Epithelial cell of esophagus (primary cell): ENCODE measurements around the gene IL4R.

Experiments
- DNase-seq: peaks from one replicate; pipeline ENCODE4 v3.0.0; 2010; ENCODE audit warnings: low read depth
- H3K4me3 ChIP-seq: 2 replicates; pipeline ENCODE4 v1.5.1; 2011; ENCODE audit warnings: mild to moderate bottlenecking, low read length, control low read depth
- CTCF ChIP-seq: IDR thresholded peaks from 2 replicates; pipeline ENCODE4 v1.5.1; 2011; ENCODE audit warnings: low read depth, mild to moderate bottlenecking, low read length, control low read depth, inconsistent platforms; ENCODE audit not compliant: insufficient read depth; ENCODE audit errors: missing control alignments

IL4R gene

GRCh38 chr16:27350006-27350405, 36.2 kb downstream of the IL4R start:
- no peak for TF ChIP-seq CTCF
- no peak overlapping the region for H3K4me3 ChIP-seq
- DNase-seq = no peak

DNA sequence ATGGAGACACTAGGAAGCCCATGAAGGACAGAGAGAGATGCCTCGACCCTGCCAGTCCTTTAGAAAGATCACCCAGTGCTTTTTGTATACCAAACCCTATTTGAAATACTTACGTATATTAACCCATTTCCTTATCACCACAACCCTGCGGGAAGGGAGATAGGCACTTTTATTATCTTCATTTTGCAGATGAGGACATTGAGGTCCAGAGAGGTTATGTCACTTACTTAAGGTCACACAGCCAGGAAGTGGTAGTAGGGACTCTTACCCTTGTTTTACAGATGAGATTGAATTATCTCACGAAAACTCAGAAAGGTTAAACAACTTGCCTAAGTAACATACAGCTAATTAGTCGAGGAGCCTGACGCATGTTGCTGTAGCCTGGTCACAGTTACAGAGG, 38.2 kb downstream of the IL4R start:
- no peak overlapping the region for H3K4me3 ChIP-seq
- no peak for TF ChIP-seq CTCF
- DNase-seq = no peak

DNA sequence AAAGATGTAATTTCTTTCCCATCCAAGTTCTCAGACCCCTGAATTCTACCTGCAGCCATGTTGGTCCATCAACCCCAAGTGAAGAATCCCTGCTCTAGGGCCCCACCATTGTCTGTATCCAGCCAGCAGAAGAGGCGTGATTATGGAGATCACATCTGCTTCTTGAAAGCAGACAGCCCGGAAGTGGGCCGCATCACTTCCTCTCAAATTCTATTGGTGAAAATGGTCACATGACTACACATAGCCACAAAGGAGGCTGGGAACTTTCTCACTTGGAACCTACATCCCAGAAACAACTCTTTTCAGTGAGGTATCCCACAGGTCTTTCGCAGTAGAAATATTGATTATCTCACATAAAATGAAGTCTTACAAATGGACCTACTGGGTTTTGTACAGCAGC, 40.1 kb downstream of the IL4R start:
- DNase-seq = no peak
- no peak for TF ChIP-seq CTCF
- no peak overlapping the region for H3K4me3 ChIP-seq

- DNase-seq = peak; percentile 34
- H3K4me3 ChIP-seq = no peak overlapping the region
- TF ChIP-seq CTCF = peak; percentile 19
These were observed 41.8 kb downstream of the IL4R start for GRCh38 chr16:27355610-27356009.

GRCh38 chr16:27356794-27357193, 43.0 kb downstream of the IL4R start:
- DNase-seq = no peak
- H3K4me3 ChIP-seq = no peak overlapping the region
- TF ChIP-seq CTCF = no peak

DNA sequence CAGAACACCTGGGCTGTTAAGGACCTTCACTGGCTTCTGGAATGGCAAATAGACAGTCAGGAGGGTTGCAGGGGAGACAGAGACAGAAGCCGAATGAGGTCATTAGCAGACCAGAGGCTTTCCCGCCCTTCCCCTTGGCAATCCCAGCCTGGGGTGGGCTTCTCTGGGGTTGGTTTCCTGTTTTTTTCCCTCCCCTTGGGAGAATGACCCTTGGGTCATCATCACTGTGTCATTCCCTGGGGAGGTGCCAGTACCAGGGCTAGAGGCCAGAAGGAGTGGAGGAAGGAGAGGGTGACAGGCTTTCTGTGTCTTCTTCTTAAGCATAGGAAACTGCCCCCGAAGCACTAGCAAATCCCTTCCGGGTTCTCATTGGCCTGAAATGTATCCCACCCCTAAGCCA, 45.3 kb downstream of the IL4R start:
- no peak for DNase-seq
- no peak overlapping the region for H3K4me3 ChIP-seq
- TF ChIP-seq CTCF = no peak

GRCh38 chr16:27359615-27360014, 45.8 kb downstream of the IL4R start:
- TF ChIP-seq CTCF = no peak
- DNase-seq = no peak
- no peak overlapping the region for H3K4me3 ChIP-seq
